Suprapubic skin (tissue), 4 donors: ENCODE data around the gene NEB. TPM values are rescaled to one million over a fixed set of nuclear protein-coding genes. Genes with fewer than 3 reads are reported as not detected.

Experiments
- DNase-seq, 2 donors: peaks; one replicate each; pipeline ENCODE4 v3.0.0-alpha.2; 2019; ENCODE audit warnings: low spot score in 2 of 2
- H3K27ac ChIP-seq: fragments of 200-600 bp; sonication (generic); one replicate; pipeline ENCODE4 v1.5.1; 2019
- H3K27me3 ChIP-seq: fragments of 200-600 bp; sonication (generic); one replicate; pipeline ENCODE4 v1.5.1; 2019
- H3K36me3 ChIP-seq: fragments of 200-600 bp; sonication (generic); one replicate; pipeline ENCODE4 v1.5.1; 2019
- H3K4me1 ChIP-seq: fragments of 200-600 bp; sonication (generic); one replicate; pipeline ENCODE4 v1.5.1; 2019
- H3K4me3 ChIP-seq: fragments of 200-600 bp; sonication (generic); one replicate; pipeline ENCODE4 v1.5.1; 2019; ENCODE audit warnings: mild to moderate bottlenecking
- H3K9me3 ChIP-seq: fragments of 200-600 bp; sonication (generic); one replicate; pipeline ENCODE4 v1.5.1; 2019
- EP300 ChIP-seq: sonication (generic); formaldehyde crosslinking; IDR thresholded peaks from one replicate; pipeline ENCODE4 v1.6.1; 2017; ENCODE audit warnings: antibody characterized with exemption
- POLR2A ChIP-seq, 2 donors: fragments of 450-650 bp; IDR thresholded peaks; one replicate each; pipeline ENCODE4 v1.6.1; 2017; ENCODE audit warnings: antibody characterized with exemption in 2 of 2, mild to moderate bottlenecking in 2 of 2, moderate library complexity in 2 of 2
- POLR2AphosphoS5 ChIP-seq, 3 donors: sonication (generic); formaldehyde crosslinking; IDR thresholded peaks; one replicate each; pipeline ENCODE4 v1.6.1; 2017; ENCODE audit warnings: antibody characterized with exemption in 3 of 3
- WGBS: methylation state at CpG from one replicate; pipeline ENCODE4 v1.1.5; 2018; 5-methylcytosine and 5-hydroxymethylcytosine counted together
- total RNA-seq, 4 donors: library from RNA; depleted of rRNA; stranded (reverse); fragments of >200 nt; gene quantifications; one replicate each; pipeline ENCODE4 v1.1.0, GENCODE V29; 2016
- TF ChIP-seq, protein P1 (sequence below), 2 donors: fragments of 200-600 bp in 1 of 2; fragments of 450-650 bp in 1 of 2; sonication (generic) in 1 of 2; IDR thresholded peaks; one replicate each; pipeline ENCODE4 v1.5.1; 2016 to 2019; ENCODE audit warnings: antibody characterized with exemption in 2 of 2, mild to moderate bottlenecking in 1 of 2, moderate library complexity in 1 of 2

NEB gene
- total RNA-seq, 4 donors from 2014 or later = 5.4 to 19.1 (median 7.4) TPM

DNA sequence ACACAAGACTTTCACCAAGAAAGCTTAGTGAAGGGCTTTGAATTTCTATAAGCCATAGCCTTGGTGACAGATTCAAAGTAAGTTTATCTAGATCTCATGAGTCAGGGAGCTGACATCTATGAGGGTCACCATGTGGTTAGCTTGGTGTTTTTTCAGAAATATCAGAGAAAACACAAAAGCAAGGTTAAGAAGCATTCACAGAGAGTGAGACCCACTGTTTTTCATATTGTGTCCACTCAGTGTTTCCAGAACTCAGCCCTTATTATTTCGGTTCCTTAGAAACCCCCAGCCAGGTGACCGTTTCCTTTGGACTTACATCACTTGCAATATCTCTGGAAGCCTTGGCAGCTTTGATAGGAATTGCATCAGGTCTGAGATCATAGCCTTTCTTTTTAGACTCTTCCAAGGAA, 76.6 kb downstream of the NEB start:
- no peaks in the 10 kb centered on the region for H3K4me1 ChIP-seq
- no peaks in the 10 kb centered on the region for H3K9me3 ChIP-seq
- DNase-seq = no peak
- H3K27ac ChIP-seq = no peak overlapping the region
- no peak overlapping the region for H3K4me3 ChIP-seq
- no peak for TF ChIP-seq POLR2AphosphoS5 (IDR thresholded peaks at IDR 0.05)
- TF ChIP-seq, protein P1, sequence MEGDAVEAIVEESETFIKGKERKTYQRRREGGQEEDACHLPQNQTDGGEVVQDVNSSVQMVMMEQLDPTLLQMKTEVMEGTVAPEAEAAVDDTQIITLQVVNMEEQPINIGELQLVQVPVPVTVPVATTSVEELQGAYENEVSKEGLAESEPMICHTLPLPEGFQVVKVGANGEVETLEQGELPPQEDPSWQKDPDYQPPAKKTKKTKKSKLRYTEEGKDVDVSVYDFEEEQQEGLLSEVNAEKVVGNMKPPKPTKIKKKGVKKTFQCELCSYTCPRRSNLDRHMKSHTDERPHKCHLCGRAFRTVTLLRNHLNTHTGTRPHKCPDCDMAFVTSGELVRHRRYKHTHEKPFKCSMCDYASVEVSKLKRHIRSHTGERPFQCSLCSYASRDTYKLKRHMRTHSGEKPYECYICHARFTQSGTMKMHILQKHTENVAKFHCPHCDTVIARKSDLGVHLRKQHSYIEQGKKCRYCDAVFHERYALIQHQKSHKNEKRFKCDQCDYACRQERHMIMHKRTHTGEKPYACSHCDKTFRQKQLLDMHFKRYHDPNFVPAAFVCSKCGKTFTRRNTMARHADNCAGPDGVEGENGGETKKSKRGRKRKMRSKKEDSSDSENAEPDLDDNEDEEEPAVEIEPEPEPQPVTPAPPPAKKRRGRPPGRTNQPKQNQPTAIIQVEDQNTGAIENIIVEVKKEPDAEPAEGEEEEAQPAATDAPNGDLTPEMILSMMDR (IDR thresholded peaks at IDR 0.05) = no peak
- TF ChIP-seq EP300 = no peak
- no peak for TF ChIP-seq POLR2A (IDR thresholded peaks at IDR 0.05)
- H3K36me3 ChIP-seq = no peaks in the 10 kb centered on the region
- 91% methylated on average over 2 of the region's 2 CpGs for WGBS
- no peaks in the 10 kb centered on the region for H3K27me3 ChIP-seq

DNA sequence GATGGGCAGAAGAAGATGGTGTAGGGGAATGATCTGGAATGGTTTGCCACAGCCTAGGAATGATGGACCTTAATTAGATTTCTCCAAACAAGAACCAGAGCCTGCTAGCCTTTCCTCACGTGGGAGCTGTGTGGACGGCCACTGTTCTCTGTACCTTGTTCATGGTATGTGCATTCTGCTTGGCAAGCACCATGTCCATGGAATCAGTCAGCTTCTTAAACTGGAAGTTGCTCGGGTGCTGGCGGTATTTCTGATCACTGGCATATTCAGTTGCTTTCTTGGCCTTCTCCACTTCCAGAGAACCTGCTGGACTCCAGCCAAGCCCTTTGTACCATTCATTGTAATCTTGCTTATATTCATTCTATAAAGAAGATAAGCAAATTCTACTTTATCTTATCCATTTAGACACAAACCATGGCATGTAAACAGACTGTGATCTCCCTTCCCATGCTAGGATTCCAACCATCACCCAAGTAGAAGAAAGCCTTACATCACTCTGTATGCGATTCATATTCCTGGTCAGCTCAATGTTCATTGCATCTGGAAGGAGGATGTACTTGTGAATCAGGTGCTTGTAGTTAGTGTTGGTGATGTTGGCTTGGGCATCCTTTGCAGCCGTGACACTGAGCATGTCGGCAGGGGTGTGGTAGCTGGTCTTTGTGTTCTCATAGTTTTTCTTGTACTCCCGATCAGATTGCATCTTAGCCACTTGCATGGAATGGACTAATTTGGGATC, 78.4 kb downstream of the NEB start:
- Histone ChIP-seq H3K36me3 (no peaks in the 10 kb centered on the region), H3K27me3 (no peaks in the 10 kb centered on the region), H3K9me3 (no peaks in the 10 kb centered on the region), H3K4me3 (no peak overlapping the region), H3K27ac (no peak overlapping the region), H3K4me1 (no peaks in the 10 kb centered on the region)
- DNase-seq = no peak
- TF ChIP-seq EP300 (no peak), POLR2AphosphoS5 (IDR thresholded peaks at IDR 0.05) (no peak), POLR2A (IDR thresholded peaks at IDR 0.05) (no peak)
- TF ChIP-seq, protein P1 (IDR thresholded peaks at IDR 0.05) = no peak
- 88% methylated on average over 8 of the region's 8 CpGs for WGBS

DNA sequence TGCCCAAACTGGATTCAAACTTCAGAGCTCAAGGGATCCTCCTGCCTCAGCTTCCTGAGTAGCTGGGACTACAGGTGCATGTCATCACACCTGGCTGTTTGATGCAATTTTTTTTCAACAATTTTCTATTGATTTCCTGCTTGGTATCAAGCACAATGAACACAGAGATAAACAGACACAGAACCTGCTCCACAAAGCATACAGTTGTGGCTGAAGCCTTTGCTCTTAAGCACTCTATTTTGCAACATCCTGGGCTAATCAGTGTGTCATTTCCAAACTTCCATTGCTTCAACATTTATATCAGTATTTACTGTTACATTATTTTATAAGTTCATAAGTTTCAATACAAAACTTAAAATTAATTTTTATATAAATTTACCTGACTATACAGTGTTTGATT, 79.4 kb downstream of the NEB start:
- Histone ChIP-seq H3K27me3 (no peaks in the 10 kb centered on the region), H3K27ac (no peak overlapping the region), H3K9me3 (no peaks in the 10 kb centered on the region), H3K4me3 (no peak overlapping the region), H3K36me3 (no peaks in the 10 kb centered on the region), H3K4me1 (no peaks in the 10 kb centered on the region)
- no peak for DNase-seq
- no peak for TF ChIP-seq POLR2AphosphoS5 (IDR thresholded peaks at IDR 0.05)
- TF ChIP-seq, protein P1 (IDR thresholded peaks at IDR 0.05) = no peak
- TF ChIP-seq POLR2A (IDR thresholded peaks at IDR 0.05) = no peak
- TF ChIP-seq EP300 = no peak

DNA sequence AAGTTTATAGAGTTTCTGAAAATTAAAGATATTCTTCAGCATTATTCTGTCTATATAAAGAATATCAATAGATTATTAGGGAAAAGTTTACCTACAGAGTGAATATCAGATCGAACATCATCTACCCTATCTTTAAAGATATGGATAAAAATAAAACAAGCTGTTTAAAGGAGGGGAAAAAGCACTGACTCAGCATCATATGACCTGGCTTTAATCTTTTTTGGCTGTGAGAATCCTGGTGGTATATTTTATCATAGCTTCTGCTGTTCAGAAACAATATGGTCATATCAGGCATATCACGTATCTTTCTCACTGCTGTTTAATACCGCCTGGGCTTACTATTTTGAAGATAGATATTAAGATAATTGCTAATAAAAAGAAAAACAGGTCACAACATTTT, 80.2 kb downstream of the NEB start:
- H3K9me3 ChIP-seq = no peaks in the 10 kb centered on the region
- TF ChIP-seq, protein P1 (IDR thresholded peaks at IDR 0.05) = no peak
- no peak for TF ChIP-seq POLR2A (IDR thresholded peaks at IDR 0.05)
- no peak for TF ChIP-seq POLR2AphosphoS5 (IDR thresholded peaks at IDR 0.05)
- TF ChIP-seq EP300 = no peak
- WGBS = 77% methylated on average over 3 of the region's 3 CpGs

DNA sequence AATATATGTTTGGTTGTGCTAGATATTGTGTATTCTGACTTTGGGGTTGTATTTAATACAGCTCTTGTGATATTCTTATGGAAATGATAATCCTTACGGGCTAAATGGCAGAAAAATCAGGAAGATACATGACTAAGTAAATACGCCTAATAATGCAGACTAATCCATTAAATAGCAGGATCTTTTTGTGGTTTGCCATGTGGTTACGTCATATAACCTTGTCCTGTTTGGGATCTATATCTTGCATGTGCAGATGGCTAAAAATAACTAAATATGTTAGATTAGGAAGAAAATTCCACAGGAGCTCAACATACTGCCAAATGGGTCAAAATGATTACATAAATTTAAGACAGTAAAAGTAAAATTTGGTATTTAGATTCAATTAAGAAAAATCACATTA, 83.0 kb downstream of the NEB start:
- Histone ChIP-seq H3K36me3 (no peaks in the 10 kb centered on the region), H3K4me3 (no peak overlapping the region), H3K4me1 (no peaks in the 10 kb centered on the region), H3K27me3 (no peaks in the 10 kb centered on the region), H3K27ac (no peak overlapping the region), H3K9me3 (peaks cover 6% of the 10 kb centered on the region)
- WGBS = 92% methylated on average over 3 of the region's 3 CpGs
- TF ChIP-seq POLR2AphosphoS5 (IDR thresholded peaks at IDR 0.05) = no peak
- DNase-seq = no peak

More for the DNA sequence above, 80.2 kb downstream of the NEB start:
- no peak overlapping the region for H3K27ac ChIP-seq
- no peak overlapping the region for H3K4me3 ChIP-seq
- no peaks in the 10 kb centered on the region for H3K27me3 ChIP-seq
- DNase-seq = no peak
- no peaks in the 10 kb centered on the region for H3K36me3 ChIP-seq
- H3K4me1 ChIP-seq = no peaks in the 10 kb centered on the region

DNA sequence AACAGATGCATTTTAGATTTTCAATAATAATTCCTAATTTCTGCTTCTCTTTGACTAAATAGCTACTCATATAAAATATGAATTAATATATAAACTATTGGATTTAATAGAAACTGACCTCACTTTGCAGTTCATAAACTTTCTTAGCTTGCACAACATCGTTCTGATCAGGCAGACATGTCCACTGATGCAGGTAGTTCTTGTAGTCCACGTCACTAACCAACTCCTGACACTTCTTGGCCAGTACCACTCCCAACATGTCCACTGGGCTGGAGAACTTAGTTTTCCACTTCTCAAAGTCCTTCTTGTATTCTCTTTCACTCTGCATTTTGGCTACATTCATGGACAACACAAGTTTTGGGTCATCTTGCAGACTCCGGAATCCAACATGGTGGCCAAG, 83.8 kb downstream of the NEB start:
- WGBS = 97% methylated on average over 3 of the region's 3 CpGs
- H3K9me3 ChIP-seq = peaks cover 6% of the 10 kb centered on the region

More for the DNA sequence above, 83.8 kb downstream of the NEB start:
- DNase-seq = no peak
- H3K36me3 ChIP-seq = no peaks in the 10 kb centered on the region
- H3K4me1 ChIP-seq = no peaks in the 10 kb centered on the region
- H3K27ac ChIP-seq = no peak overlapping the region
- H3K27me3 ChIP-seq = no peaks in the 10 kb centered on the region
- TF ChIP-seq POLR2AphosphoS5 (IDR thresholded peaks at IDR 0.05) = no peak
- TF ChIP-seq EP300 = no peak
- TF ChIP-seq, protein P1 (IDR thresholded peaks at IDR 0.05) = no peak
- no peak for TF ChIP-seq POLR2A (IDR thresholded peaks at IDR 0.05)
- H3K4me3 ChIP-seq = no peak overlapping the region
